Mammary epithelial cell (primary cell): ENCODE results near the gene PATJ.

Source experiments
- CTCF ChIP-seq, 2 donors: IDR thresholded peaks in 1 of 2; conservative IDR thresholded peaks in 1 of 2; 2 replicates each; pipeline ENCODE4 v1.5.1; 2011 to 2012; ENCODE audit warnings: inconsistent platforms in 2 of 2, low read length in 2 of 2, mild to moderate bottlenecking in 2 of 2, control low read depth in 1 of 2, low read depth in 1 of 2; ENCODE audit not compliant: insufficient read depth in 1 of 2; ENCODE audit errors: extremely low read depth in 1 of 2
- EZH2 ChIP-seq: IDR thresholded peaks from 2 replicates; pipeline ENCODE4 v1.6.1; 2012; ENCODE audit warnings: low read length, inconsistent platforms, borderline replicate concordance

GRCh38 chr1:61952675-61953074 is 210.4 kb downstream of the PATJ start:
- no peak for TF ChIP-seq CTCF (conservative IDR thresholded peaks at IDR 0.05 in 1 of 2, IDR thresholded peaks at IDR 0.05 in 1 of 2; ENCODE audit: extremely low read depth in 1 of 2, insufficient read depth in 1 of 2, low read depth in 1 of 2, low read length in 2 of 2)
- no peak for TF ChIP-seq EZH2
